Activated CD8-positive, alpha-beta memory T cell treated with anti-CD3 and anti-CD28 coated beads, Interleukin-2, amount 50 U/mL, for 24 hours (primary cell): Measurements from ENCODE around the gene NME3.
A peak's percentile ranks its signal among the peaks of the same experiment; 100 is the strongest.

Experiments used
- DNase-seq: peaks from one replicate; pipeline ENCODE4 v3.0.0-alpha.2; 2020; ENCODE audit errors: extremely low read depth

Gene NME3

DNA sequence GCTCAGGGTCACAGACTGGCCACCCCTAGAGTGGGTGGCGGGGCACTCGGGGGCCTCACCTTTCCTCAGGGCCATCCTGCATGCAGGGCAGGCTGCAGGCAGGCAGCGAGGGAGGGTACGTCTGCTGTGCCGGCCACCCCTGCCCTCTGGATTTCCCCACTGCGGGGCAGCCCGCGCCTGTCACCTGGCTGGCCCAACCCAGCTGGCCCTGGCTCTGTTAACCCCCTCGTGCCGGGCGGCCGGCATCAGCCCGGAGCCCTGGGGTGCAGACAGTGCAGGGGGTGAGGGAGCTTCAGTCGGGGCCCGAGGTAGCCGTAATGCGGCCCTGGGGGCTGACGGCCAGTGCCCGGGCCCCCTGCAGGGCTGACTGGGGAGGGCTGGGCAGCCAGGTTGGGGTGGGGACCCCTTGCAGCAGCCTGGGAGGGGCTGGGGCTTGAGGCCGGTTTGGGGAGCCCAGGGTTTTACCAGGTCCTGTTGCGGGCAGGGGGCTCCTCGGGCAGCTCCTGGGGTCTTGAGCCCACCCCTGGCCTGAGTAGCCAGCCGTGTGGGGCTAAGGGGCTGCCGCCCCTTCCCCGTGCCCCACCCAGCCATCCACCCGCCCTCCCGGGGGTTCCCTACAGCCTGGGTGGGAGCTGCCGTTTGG, 22.4 kb upstream of the NME3 start, which contains the start of gene IGFALS:
TSS of gene IGFALS (minus strand) at position 128 of the 643 bp plus-strand sequence. CDS start at position 75, 53 bp downstream.
- DNase-seq: no peak

DNA sequence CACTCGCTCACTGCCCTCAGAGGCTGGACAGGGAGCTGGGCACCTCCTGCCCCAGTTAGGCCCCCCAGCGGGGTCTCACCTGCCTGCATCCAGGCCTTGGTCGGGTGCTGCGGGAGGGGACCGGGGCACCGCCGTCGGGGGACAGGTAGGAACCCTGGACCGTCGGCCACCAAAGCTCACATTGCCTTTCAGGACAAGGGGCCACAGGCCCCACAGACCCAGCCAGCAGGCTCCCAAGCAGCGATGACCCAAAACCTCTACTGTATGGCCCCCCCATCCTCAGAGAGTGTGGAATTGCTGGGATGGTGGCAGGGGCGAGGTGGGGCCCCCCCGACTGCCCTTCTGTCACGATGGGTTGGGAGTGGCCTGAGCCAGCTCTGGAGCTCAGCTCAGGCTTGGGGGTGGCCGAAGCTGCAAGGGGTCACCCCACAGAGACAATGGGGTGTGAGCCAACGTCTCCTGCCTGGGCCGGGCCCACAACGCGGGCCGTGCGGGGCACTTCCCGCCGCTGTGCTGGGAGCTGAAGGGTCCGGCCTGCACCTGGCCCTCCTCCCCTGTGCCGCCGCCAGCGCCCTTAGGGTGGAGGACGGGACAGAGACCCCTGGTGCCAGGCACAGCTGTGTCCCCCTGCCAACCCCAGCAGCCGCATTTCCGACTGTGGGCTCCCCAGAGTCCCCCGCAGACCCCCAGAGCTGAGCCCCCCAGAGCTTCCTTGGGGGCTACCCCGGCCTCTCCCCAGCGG, 21.7 kb upstream of the NME3 start:
- no peak for DNase-seq

DNA sequence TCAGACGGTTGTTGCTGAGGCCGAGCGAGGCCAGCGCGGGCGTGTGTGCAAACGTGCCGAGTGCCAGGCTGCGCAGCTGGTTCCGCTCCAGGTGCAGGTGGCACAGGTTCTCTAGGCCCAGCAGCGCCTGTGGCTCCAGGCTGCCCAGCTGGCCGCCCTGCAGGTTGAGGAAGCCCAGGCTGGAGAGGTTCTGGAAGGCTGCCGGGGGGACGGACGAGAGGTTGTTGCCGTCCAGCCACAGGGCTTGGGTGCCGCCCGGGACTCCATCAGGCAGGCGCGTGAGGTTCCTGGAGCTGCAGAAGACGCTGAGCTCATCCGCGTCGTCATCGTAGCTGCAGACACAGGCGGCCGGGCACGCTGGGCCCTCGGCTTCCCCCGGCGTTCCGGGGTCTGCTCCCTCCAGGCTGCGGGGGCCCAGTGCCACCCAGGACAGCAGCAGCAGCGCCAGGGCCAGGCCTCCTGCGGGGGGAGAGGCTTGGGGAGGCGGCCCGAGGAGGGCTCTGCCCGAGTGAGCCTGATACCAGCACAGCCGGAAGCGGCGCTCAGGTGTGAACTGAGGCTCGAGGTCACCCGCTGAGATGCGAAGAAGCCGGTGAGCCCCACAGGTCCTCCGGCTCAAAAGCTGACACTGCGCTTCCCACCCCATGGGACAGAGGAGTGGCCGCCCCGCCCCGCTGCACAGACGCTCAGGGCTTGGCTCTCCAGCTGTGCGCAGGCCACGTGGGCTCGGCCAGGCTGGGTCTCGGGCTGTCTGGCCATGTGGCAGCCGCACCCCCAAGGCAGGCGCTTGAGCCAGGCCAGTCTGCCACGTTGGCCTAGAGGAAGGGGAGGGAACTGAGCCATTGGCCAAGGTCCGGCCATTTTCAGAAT, 20.8 kb upstream of the NME3 start:
- no peak for DNase-seq

DNA sequence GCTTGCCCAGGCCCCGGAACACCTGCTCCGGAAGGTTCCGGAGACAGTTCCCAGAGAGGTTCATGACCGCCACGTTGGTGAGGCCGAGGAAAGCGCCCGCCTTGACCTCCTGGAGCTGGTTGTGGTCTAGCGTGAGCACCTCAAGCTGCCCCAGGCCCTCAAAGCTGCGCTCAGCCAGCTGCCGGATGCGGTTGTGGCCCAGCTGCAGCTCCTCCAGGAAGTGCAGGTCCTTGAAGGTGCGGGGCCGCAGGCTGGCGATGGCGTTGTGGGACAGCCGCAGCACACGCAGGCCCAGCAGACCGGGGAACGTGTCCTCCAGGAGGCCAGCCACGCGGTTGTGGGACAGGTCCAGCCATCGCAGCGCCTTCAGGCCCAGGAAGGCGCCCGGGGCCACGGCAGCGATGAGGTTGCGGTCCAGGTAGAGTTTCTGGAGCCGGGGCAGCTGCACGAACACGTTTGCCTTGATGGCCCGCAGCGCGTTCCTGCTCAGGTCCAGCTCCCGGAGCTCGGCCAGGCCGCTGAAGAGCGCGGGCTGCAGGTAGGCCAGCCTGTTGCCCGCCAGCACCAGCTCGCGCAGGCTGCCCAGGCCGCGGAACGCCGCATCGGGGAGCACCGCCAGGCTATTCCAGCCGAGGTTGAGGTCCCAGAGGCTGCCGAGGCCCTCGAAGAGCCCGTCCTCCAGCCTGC, 20.1 kb upstream of the NME3 start:
- no peak for DNase-seq

DNA sequence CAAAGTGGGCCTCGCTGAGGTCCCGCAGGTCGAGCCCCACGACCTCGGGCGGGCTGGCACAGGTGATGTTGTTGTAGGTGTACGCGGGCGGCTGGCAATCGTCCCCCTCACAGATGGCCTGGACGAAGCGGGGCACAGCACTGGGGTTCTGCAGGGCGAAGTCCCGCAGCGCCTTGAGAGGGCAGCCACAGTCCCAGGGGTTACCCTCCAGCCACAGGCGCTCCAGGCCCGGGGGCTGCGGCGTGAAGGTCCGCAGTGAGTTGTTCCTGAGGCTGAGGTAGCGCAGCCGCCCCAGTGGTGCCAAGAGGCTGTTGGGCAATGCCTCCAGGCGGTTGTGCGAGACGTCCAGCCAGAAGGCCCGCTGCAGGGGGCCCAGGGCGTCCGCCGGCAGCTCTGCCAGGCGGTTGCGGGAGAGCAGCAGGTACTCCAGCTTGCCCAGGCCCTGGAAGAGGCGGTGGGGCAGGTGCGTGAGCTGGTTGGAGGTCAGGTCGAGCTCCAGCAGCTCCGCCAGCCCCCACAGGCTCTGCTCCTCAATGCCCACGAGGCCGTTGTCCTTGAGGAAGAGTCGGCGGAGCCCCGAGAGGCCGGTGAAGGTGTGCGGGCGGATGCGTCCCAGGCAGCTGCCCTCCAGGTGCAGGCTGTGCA, 19.4 kb upstream of the NME3 start:
- no peak for DNase-seq

DNA sequence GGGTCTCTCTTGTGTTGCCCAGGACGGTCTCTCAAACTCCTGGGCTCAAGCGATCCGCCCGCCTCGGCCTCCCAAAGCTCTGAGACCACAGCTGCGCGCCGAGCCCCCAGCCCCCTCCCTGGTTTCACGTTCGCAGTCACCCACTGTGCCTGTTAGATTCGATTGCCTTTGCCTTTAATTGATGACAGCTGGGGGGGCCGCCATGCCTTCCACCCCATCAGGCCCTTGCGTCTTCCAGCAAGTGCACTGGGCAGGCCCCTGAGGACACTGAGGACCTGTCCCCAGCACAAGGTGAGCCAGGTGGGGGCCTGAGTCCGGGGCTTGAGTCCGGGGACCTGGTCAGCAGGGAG, 18.9 kb upstream of the NME3 start:
- DNase-seq: no peak

DNA sequence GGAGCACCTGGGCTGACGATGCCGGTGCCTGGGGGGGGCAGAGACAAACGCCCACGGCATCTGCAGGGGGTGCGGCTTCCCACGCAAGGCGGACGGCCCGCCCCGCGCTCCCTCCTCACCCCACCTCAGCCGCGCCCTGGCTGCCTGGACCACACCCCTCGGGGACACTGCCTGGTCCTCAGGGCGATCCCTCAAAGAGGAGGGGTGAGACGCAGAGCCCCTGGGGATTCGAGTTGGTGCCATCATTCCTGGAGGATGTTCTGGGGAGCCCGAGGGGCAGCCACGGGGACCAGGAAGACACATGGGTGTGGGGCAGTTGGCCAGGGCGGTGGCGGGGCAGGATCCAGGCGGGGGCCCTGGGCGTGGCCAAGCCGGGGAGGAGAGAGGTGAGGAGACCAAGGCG, 18.3 kb upstream of the NME3 start:
- no peak for DNase-seq

DNA sequence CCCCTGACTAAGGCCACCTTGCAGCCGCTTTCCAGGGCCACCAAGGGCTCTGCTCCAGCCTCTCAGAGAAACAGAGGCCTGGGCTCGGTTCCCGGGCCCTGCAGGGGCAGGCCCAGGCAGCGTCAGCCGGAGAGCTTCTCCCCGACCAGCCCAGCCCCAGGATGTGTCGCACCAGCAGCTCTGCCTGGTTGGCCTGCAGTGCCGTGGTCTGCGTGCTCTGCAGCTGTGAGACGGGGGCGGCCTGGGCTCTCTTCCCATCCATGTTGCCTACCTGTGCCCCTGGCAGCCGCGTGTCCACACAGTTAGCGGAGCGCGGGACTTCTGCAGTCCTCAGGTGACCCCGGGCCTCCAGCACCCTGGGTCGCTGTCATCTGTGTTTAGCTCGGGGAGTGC, 17.4 kb upstream of the NME3 start:
- DNase-seq: no peak

DNA sequence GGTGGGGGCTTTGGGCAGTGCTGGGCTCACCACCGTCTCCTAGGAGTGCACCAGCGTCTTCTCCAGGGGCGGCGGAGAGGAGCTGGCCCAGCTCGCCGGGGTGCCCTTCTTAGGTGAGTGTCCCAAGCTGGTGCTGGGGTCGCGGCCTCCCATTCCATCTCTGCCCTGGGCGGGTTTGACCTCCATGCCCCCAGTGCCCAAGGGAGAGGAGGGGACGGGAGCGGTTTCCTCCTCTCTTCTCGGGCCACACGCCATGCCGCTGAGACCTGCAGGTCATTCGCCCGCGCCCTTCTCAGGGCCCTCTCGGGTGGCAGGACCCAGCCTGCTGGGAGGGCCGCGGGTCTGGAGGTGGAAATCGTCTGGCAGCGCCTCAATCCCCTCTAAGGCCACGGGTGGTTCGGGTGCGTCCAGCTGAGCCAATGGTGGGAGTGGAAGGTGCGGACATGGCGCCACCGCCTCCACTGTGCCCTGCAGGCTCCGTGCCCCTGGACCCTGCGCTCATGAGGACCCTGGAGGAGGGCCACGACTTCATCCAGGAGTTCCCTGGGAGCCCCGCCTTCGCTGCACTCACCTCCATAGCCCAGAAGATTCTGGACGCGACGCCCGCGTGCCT, 16.9 kb upstream of the NME3 start:
- no peak for DNase-seq

DNA sequence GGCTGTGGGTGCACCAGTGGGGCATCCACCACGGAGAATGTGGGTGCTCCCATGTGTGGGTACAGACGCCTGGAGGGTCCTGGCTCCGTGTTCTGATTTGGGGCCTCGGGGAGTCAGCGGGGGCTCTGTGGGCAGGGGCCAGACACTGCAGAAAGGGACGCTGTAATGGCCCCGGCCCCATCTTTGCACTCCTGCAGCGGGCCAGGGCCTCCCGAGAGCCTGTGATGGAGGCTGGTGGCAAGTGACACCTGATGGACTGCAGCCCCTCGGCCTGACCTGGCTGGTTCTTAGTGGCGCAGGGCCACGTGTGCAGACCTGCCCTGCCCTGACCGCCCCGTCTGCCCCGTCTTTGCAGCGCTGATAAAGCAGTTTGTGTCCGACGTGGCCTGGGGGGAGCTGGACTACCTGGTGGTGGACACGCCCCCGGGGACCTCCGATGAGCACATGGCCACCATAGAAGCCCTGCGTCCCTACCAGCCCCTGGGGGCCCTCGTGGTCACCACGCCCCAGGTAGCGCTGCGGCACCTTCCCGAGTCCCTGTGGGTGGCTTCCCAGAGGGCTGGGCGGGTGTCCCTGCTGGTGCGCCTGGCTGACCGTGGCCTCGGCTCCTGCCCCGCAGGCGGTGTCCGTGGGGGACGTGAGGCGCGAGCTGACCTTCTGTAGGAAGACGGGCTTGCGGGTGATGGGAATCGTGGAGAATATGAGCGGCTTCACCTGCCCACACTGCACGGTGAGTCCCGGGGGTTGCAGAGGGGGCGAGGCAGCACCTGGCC, 16.2 kb upstream of the NME3 start:
- DNase-seq: no peak

DNA sequence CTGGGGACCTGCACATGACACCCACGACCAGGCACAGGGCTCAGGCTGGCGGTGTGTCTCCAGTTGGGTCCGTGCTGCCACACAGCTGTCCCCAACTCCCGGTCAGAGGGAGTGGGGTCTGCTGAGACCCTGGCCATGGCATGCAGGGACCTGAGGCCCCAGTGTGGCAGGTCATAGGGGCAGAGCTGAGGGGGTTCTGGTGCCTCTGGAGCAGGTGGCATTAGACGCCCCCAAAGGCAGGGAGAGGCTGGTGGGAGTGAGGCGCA, 15.6 kb upstream of the NME3 start:
- no peak for DNase-seq

DNA sequence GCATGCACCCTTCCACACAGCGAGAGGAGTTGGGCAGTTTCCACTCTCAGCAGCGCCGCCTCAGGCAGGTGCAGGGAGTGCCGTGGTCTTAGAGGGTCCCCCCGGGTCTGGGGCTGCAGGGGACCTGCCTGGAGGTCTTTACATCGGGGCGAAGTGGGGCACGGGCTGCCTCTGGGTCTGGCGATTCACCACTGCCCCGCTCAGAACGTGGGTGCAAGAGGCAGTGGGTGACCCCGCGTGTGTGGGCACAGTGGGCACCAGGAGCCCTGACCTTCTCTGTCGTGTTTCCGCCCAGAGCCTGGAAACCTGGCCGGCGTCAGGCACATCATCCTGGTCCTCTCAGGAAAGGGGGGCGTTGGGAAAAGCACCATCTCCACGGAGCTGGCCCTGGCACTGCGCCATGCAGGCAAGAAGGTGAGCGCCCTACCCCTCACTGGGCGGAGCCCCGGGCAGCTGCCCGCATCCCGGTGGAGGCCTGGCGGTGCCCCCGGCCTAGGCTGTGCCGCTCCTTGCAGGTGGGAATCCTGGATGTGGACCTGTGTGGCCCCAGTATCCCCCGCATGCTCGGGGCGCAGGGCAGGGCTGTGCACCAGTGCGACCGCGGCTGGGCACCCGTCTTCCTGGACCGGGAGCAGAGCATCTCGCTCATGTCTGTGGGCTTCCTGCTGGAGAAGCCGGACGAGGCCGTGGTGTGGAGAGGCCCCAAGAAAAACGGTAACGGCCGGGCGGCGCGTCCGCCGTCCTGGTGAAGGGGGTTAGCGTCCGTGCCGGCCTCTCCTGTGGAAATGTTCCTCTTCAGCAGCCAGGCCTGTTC, 15.1 kb upstream of the NME3 start:
- DNase-seq: no peak

DNA sequence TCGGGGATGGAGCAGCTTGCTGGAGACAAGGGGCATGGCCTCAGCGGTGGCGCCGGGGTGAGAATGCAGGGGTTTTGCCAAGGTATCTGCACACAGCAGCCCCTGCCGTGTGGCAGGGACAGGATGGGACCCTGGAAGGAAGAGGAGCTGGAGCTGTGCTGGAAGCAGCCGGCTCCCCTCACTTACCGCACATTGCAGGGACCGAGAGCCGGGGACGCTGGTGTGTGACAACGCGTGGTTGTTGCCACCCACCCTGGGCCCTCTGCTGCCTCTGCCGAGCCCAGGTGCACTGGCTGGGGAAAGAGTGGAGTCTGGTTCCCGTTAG, 14.5 kb upstream of the NME3 start:
- no peak for DNase-seq

DNA sequence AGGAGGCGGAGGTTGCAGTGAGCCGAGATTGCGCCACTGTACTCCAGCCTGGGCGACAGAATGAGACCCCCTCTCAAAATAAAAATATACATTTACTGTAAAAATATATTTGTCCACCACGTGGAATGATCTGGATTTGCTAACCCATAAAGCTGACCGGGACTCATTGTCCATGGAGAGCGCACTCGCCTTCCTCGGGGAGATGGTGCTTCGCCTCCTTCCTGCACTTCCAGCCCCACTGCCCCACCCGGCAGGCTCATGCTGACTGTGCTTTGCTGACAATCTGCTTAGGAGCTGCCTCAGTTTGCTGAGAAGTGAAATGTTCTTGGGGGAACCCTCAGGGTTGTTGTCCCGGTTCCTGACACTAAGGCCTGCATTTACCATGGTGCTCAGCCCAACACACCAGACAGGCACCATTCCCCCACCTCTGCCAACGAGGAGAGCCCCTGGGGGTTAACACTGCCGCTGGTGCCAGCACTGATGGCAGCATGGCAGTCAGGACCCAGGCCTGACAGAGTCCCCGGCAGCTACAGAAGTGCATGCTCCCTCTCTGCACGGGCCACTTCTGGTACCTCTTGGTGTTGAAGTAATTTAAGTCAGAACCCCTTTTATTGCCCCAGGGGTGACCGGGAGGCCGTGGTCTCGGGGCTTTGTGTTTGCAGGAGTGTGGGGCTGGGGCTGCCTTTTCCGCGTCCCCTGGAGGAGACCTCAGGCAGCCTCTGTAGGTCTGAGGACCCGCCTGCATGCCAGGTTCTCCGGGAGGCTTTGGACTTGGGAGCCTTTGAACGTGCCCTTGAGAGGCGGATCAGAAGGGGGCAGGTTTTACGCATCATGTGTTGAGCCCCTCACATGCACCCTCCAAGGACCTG, 13.9 kb upstream of the NME3 start:
- no peak for DNase-seq

DNA sequence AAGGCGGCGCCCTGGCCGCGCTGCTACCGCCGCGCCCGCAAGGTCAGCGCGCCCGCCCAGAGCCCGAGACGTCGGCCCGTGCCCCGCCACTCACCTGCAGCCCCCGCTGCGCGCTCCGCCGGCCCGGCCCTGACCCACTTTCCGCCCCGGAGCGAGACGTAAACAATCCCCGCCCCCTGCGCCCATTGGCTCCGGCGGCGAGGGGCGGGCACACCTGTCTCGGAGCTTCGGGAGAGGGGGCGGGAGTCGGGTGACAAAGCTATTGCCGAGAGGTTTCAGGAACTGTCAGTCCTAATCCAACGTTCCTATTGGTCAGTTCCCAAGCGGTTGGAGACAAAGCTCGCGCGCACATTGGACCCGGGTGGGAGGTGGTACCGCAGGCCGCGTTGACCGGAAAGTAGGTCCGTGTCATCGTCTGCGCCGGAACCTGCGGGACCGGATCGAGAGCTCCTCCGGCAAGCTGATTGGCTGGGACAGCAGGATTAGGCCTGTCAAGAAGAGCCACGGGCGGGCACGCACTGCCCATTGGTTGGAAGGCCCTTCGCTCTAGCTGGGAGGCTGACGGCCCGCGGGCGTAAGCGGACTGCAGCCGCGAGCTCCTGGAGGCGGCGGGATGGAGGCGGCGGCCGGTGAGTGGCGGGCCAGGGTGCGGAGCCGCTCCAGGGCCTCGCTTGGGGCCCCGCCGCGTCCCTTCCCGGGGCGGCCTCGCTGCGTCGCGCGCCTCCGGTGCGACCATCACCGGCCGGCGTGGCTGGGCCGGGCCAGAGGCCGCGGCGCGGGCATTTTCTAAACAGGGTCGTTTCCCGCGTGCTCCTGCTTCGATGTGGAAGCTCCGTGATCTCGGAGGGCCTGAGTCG, 11.3 kb upstream of the NME3 start, which contains the start of the genes NUBP2 and SPSB3:
TSS of gene NUBP2 (plus strand) at position 553 of the 857 bp plus-strand sequence. CDS start at position 614, 61 bp downstream.
TSS of gene SPSB3 (minus strand) at position 164 of the 857 bp plus-strand sequence. CDS start 1,088 bp downstream, outside the sequence.
- DNase-seq: peak; percentile 95

DNA sequence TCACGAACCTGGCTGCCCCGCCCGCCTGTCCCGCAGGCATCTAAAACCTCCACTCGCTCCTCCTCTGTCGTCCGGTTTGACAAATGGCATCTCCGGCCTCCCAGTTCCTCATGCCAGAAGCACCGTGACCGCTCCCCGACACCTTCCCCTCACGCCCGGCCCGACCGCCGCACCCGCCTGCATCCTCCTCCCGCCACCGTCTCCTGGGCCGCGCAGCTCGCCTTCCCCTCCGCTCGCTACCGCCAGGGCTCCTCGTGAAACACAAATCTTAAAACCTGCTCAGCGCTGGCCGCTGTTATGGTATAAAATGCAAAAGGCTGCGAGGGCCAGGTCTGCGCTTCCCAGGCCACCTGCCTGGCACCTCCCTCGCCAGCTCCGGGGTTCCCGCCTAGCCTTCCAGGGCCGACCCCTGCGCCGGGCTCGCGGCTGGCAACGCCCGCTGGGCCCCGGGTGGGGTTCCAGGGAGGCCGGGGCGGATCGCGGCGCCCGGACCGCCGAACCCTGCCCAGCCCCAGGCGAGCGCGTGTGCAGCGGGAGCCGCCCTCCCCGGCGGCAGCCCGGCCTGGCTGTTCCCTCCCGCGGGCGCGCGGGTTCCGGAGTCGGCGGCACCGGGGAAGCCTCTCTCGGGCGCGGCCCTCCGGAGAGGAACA, 10.5 kb upstream of the NME3 start:
- no peak for DNase-seq

DNA sequence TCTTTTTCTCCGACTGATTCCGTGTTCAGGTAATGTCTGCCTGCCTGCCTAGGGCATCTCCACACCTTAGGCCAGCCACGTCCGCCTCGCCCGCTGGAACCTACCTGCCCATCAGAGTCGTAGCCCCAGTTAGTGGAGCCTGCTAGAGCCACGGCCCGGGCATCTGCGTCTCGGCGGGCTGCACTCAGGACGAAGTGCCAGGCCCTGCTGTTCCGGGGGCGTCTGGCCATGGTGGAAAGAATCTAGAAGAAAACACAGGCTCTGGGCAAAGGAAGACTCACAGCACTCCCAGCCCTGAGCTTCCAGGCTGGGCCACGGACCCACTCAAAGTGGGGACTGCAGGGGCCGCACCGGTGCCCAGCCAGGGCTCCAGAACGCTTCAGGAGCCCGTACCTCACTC, 9.9 kb upstream of the NME3 start:
- DNase-seq: no peak
